GM21528 (cell line): Measurements from ENCODE around the gene LPIN1.
A peak's percentile ranks its signal among the peaks of the same experiment; 100 is the strongest.
"Not testable (repeated sequence)": the region's sequence is repeated elsewhere in the genome, so short reads cannot be mapped to it uniquely, and the experiment has no call there.

Experiments
- ATAC-seq: cut with Tn5 transposase; IDR thresholded peaks from one replicate; pipeline ENCODE4 v1.9.1; 2021; ENCODE audit warnings: mild to moderate bottlenecking, moderate library complexity; ENCODE audit not compliant: unreplicated experiment, low FRiP score

The LPIN1 gene

DNA sequence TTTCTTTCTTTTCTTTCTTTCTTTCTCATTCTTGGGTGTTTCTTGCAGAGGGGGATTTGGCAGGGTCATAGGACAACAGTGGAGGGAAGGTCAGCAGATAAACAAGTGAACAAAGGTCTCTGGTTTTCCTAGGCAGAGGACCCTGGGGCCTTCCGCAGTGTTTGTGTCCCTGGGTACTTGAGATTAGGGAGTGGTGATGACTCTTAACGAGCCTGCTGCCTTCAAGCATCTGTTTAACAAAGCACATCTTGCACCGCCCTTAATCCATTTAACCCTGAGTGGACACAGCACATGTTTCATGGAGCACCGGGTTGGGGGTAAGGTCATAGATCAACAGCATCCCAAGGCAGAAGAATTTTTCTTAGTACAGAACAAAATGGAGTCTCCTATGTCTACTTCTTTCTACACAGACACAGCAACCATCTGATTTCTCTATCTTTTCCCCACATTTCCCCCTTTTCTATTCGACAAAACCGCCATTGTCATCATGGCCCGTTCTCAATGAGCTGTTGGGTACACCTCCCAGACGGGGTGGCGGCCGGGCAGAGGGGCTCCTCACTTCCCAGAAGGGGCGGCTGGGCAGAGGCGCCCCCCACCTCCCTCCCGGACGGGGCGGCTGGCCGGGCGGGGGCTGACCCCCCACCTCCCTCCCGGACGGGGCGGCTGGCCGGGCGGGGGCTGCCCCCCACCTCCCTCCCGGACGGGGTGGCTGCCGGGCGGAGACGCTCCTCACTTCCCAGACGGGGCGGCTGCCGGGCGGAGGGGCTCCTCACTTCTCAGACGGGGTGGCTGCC, 12.9 kb downstream of the LPIN1 start:
- ATAC-seq: not testable (repeated sequence)

GRCh38 chr2:11761259-11761658, 14.8 kb downstream of the LPIN1 start:
- ATAC-seq: no peak

DNA sequence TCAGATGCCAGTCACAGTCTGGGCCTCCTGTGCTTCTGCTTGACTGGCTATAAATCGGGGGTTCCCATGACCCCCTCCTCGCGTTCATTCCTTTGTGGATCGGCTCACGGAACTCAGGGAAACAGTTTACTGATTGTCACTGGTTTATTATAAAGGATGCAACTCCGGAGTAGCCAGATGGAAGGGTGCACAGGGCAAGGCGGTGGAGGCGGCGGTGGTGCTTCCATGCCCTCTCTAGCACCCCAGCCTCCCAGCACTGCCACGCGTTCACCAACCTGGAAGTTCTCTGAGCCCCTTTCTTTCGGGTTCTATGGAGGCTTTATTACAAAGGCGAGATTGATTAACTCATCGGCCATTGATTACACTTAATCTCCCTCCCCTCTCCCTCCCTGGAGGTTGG, 15.6 kb downstream of the LPIN1 start:
- no peak for ATAC-seq

DNA sequence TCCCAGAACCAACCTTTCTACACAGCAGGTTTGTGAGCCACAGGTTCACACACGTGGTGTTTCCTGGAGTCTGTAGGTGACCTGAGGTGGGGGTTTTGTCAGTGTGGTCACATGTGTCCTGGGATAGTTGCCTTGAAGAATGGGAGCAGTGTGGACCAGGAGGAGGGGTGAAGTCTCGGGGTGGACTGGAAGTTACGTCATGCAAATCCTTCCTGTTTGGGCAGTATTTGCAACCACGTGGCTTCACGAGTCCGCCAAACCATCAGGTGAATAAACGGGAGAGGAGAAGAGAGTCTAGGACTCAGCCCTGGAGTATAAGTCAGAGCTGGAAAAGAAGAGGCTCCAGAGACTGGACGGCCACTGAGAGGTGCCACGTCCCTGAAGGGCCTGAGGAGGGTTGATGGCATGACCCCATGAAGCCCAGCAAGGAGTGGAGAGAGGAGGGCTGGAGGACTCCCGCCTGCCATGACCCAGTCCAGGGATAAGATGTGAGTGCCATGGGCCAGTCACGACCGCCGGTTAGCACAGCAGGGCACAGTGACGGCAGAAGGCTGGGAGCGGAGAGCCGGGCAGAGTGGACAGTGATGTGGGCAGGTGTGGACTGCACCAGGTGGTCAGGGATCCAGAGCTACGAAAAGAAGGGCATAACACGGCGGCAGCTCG, 16.5 kb downstream of the LPIN1 start:
- no peak for ATAC-seq

- no peak for ATAC-seq
Observed at GRCh38 chr2:11764359-11764758, 17.9 kb downstream of the LPIN1 start.

DNA sequence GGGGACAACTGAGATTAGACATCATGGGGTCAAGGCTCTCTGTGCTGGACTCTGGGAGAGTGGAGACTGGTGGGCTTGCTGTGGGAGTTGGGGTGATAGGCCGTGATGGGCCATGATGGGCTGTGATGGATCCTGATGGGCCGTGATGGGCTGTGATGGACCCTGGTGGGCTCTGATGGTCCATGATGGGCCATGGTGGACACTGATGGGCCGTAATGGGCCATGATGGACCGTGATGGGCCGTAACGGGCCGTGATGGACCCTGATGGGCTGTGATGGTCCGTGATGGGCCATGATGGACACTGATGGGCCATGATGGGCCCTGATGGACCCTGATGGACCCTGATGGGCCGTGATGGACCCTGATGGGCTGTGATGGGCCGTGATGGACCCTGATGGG, 18.5 kb downstream of the LPIN1 start:
- ATAC-seq: no peak

GRCh38 chr2:11765501-11765900, 19.1 kb downstream of the LPIN1 start:
- no peak for ATAC-seq

DNA sequence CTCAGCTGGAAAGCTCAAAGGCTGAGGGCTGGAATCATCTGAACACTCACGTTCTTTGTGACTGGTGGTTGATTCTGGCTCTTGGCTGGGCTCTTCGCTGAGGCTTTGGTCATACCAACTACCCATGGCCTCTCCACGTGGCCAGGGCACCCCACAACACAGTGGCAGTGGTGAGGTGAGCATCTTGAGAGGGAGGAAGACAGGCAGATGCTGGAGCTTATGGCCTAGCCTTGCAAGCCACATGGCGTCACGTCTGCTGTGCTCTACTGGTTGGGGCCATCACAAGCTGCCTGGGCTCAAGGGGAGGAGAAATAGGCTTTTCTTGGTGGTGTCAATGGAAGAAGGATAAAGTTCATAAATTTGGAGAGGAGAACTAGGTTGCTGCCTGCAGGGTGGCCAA, 19.6 kb downstream of the LPIN1 start:
- no peak for ATAC-seq

DNA sequence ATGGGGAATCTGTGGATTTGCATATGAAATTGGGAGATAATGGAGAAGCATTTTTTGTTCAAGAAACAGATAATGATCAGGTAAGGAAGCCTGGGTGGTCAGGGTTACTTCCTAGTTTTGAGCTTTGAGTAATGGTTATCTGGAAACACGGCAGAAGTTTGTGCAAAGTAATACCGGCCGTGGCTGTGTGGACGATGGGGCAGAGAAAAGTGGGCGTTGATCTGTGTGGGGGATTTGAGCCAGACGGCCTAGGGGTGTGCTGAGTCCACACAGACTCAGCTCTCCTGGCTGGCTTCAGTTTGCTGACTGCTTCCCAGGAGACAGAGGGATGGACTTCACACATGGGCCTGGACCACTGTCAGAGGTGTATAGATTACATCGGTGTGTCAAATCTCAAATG, 21.3 kb downstream of the LPIN1 start:
- ATAC-seq: no peak

- ATAC-seq: no peak
Observed at GRCh38 chr2:11768946-11769345, 22.5 kb downstream of the LPIN1 start.

DNA sequence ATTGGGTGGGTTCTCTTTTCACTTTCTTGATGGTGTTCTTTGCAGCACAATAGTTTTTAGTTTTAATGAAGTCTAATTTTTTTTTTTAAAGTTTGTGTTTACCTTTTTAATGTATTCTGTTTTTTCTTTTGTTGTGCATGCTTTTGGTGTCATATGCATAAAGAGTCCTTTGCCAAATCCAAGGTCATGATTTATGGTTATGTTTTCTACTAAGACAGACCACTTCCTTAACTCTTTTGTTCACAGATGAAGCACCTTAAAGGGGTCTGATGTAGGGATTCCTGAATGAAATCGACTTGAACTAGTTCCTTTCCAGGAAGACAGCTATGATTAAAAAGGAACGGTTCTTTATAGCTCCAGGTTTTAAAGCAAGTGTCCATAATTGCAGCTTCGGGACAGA, 23.1 kb downstream of the LPIN1 start:
- ATAC-seq: no peak

DNA sequence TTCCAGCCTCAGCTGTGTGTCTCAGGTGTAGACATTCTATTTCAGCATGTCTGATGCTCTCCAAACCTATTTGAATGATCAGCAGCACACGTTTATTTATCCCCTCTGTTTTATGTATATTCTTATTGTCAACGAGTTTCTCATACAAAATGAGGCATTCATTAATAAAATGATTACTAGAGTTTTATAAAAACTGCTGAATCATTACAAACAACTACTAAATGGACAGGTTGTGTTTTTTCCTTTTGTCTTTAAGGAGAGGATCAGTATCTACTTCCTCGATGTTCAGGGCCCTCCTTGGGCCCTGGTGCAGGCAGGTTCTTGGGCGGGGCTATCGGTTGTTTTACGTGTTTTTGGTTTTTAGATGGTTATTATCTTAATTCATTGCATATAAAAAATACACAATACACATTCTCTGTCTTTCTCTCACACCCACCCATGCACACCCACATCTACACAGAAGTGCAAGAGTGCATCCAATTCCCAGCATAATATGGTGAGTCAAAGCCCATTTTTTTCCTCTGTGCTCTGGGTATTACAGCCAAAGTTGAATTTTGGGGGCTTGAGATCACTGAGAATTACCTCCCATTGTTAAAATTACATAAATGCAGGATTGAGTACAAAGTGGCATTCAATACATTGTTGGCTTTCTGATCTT, 24.2 kb downstream of the LPIN1 start:
- no peak for ATAC-seq

GRCh38 chr2:11771971-11772615, 25.7 kb downstream of the LPIN1 start:
- ATAC-seq: no peak

GRCh38 chr2:11773111-11773510, 26.7 kb downstream of the LPIN1 start:
- ATAC-seq: no peak

GRCh38 chr2:11773747-11774525, 27.5 kb downstream of the LPIN1 start:
- no peak for ATAC-seq

DNA sequence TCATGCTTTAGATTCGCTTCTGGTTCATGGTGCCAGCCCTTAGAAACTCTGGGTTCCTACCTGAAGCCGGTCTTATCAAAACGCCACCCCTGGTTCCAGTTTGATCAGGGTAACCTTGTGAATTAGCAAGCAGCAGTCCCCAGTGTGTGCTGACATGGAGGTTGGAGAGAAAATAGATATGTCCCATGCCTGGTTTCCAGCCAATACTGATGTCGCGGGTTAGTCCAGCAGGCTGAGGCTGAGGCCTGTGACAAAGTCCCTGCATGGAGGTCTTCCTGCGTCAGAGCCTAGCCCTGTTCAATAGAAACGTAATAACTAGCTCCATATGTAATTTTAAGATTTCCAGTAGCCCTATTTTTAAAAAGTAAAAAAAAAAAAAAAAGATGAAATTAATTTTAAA, 28.2 kb downstream of the LPIN1 start:
- no peak for ATAC-seq

DNA sequence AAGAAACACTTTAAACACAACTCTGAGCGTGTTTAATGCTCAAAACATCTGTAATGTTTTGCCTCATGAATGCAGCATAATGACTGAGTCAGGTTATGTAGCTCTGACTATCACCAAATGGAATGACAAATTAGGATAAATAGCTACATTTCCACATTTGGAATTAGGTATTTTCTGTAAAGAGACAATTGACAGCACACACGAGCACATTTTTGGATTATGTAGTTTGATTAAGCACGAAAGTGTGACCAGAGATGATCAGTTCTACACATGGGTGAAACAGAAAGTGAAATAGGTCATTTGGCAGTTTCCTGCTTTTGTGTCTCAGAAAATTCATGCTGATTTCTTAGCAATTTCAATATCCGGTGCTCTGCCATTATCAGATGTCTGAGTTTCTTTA, 29.0 kb downstream of the LPIN1 start:
- ATAC-seq: peak; percentile 82

DNA sequence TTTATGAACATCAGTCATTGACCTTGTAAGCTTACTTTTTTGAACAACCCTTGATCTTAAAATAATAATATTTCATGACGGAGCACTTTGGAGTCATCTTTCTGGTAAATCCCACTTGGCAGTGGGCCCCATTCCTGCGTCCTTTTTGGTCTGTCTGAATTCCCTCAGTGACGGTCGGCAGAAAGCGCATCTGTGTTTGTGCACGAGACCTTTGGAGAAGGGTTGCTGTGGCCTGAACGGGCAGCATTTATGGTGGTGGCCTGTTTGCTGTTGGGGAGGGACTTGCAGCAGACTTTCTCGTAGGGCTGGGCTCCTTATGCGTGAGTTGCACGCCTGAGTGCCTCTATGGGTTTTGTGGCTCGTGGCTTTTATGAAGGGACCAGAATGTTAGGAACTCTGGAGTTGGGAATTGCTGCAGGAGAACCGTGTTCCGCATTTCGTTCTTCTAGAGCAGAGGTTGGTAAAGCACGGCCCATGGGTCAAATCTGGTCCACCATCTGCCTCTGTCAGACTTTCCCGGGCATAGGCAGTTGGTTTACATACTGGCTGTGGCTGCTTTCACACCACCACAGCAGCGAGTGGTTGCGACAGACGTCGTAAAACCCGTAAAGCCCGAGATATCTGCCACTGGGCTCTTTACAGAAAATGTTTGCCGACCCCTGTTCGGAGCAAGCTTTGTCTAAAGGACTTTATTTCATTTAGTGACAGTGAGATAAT, 30.8 kb downstream of the LPIN1 start:
- no peak for ATAC-seq

- ATAC-seq: no peak
Observed at GRCh38 chr2:11777886-11778415, 31.5 kb downstream of the LPIN1 start.

GRCh38 chr2:11778416-11778815, 32.0 kb downstream of the LPIN1 start:
- ATAC-seq: no peak
